Breast epithelium (tissue), 3 donors: ENCODE data around the gene NRDE2.

Source experiments
- POLR2A ChIP-seq: fragments of 450-650 bp; IDR thresholded peaks from one replicate; pipeline ENCODE4 v1.6.1; 2016; ENCODE audit warnings: antibody characterized with exemption, mild to moderate bottlenecking, moderate library complexity
- POLR2AphosphoS5 ChIP-seq, 3 donors: sonication (generic); formaldehyde crosslinking; IDR thresholded peaks; one replicate each; pipeline ENCODE4 v1.6.1; 2017; ENCODE audit warnings: antibody characterized with exemption in 3 of 3
- TF ChIP-seq, protein P1 (sequence below), 3 donors: fragments of 450-650 bp; IDR thresholded peaks; one replicate each; pipeline ENCODE4 v1.5.1; 2016 to 2017; ENCODE audit warnings: antibody characterized with exemption in 3 of 3, mild to moderate bottlenecking in 3 of 3, moderate library complexity in 3 of 3

DNA sequence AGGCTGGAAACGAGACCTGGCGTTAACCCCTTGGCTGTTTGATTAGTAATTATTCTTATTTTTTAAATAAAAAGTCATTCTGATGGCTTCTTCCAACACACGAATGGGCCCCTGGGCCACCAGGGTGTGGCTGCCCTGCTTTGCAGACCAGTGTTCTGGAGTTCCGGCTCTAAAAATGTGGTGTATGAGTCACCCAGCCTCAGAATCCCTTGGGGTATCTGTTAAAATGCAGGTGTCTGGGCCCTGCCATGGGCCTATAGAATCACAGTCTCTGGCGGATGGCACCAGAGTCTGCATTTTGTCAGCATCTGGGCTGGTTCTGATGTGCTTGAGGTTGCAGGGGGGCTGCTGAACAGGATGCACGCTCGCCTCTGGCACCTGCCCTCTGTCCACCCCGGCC lies 77.9 kb downstream of the NRDE2 start:
- TF ChIP-seq POLR2A, result no peak
- TF ChIP-seq, protein P1, sequence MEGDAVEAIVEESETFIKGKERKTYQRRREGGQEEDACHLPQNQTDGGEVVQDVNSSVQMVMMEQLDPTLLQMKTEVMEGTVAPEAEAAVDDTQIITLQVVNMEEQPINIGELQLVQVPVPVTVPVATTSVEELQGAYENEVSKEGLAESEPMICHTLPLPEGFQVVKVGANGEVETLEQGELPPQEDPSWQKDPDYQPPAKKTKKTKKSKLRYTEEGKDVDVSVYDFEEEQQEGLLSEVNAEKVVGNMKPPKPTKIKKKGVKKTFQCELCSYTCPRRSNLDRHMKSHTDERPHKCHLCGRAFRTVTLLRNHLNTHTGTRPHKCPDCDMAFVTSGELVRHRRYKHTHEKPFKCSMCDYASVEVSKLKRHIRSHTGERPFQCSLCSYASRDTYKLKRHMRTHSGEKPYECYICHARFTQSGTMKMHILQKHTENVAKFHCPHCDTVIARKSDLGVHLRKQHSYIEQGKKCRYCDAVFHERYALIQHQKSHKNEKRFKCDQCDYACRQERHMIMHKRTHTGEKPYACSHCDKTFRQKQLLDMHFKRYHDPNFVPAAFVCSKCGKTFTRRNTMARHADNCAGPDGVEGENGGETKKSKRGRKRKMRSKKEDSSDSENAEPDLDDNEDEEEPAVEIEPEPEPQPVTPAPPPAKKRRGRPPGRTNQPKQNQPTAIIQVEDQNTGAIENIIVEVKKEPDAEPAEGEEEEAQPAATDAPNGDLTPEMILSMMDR (IDR thresholded peaks at IDR 0.05), result no peak
- TF ChIP-seq POLR2AphosphoS5 (IDR thresholded peaks at IDR 0.05), result no peak
